ENCODE data around the gene AURKA.

The AURKA gene

DNA sequence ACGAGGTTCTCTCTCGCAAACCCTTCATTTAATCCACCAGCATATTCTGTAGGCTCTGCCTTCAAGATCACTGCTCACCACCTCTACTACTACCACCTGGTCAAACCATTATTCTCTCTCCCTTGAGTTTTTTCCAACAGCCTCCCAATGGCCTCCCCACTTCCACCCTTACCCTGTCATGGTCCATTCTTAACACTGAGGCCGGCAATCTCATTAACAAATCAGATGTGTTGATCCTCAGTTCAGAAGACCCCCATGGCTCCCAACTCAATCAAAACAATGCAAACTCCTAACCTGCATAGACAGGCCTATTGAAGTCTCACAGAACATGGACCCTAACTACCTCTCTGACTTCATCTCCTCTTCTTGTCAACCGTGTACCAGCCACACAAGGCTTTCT lies 2.2 kb downstream of the AURKA start:
- Histone ChIP-seq H3K9me2 (replicated peaks; ENCODE audit: insufficient read depth, low read length) (no peaks in the 10 kb centered on the region), H3K79me2 (ENCODE audit: low read length) (peaks cover 84% of the 10 kb centered on the region), H3F3A (ENCODE audit: insufficient read depth, low read length) (no peaks in the 10 kb centered on the region), H3K36me3 (replicated peaks; ENCODE audit: insufficient read depth, low read length) (0 out of 2 replicates have a peak, but pooled peaks cover 7% of the 10 kb centered on the region), H2AFZ (ENCODE audit: low read length) (no peak overlapping the region), H3K9ac (ENCODE audit: low read length) (no peak overlapping the region), H3K9me3 (replicated peaks; ENCODE audit: insufficient read depth, low read length) (no peaks in the 10 kb centered on the region), H3K4me3 (ENCODE audit: low read length) (no peak overlapping the region), H3K4me2 (ENCODE audit: low read depth, low read length) (no peak overlapping the region), H3K27me3 (replicated peaks; ENCODE audit: insufficient read depth, low read length) (no peaks in the 10 kb centered on the region), H4K20me1 (ENCODE audit: insufficient read depth, low read length) (no peaks in the 10 kb centered on the region), H3K27ac (ENCODE audit: low read length) (no peak overlapping the region), H3K4me1 (ENCODE audit: low read length) (peaks cover 8% of the 10 kb centered on the region)
- no peak for DNase-seq
- TF ChIP-seq, protein P1, sequence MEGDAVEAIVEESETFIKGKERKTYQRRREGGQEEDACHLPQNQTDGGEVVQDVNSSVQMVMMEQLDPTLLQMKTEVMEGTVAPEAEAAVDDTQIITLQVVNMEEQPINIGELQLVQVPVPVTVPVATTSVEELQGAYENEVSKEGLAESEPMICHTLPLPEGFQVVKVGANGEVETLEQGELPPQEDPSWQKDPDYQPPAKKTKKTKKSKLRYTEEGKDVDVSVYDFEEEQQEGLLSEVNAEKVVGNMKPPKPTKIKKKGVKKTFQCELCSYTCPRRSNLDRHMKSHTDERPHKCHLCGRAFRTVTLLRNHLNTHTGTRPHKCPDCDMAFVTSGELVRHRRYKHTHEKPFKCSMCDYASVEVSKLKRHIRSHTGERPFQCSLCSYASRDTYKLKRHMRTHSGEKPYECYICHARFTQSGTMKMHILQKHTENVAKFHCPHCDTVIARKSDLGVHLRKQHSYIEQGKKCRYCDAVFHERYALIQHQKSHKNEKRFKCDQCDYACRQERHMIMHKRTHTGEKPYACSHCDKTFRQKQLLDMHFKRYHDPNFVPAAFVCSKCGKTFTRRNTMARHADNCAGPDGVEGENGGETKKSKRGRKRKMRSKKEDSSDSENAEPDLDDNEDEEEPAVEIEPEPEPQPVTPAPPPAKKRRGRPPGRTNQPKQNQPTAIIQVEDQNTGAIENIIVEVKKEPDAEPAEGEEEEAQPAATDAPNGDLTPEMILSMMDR (IDR thresholded peaks at IDR 0.05; ENCODE audit: low read length) = no peak
- TF ChIP-seq EZH2 (optimal IDR thresholded peaks at IDR 0.05; ENCODE audit: low read depth, low read length) (no peak), EZH2phosphoT487 (IDR thresholded peaks at IDR 0.05; ENCODE audit: low read length) (no peak)

GRCh38 chr20:56388882-56389281 lies 3.1 kb downstream of the AURKA start:
- H2AFZ ChIP-seq (ENCODE audit: low read length) = no peak overlapping the region
- no peak for DNase-seq
- H3K27ac ChIP-seq (ENCODE audit: low read length) = no peak overlapping the region
- H3K36me3 ChIP-seq (replicated peaks; ENCODE audit: insufficient read depth, low read length) = peaks cover 11% of the 10 kb centered on the region; the same call in 1 of the 2 replicates
- H3K9me3 ChIP-seq (replicated peaks; ENCODE audit: insufficient read depth, low read length) = no peaks in the 10 kb centered on the region
- no peak overlapping the region for H3K9ac ChIP-seq (ENCODE audit: low read length)
- peaks cover 81% of the 10 kb centered on the region for H3K79me2 ChIP-seq (ENCODE audit: low read length)
- no peak overlapping the region for H3K4me3 ChIP-seq (ENCODE audit: low read length)
- H3K4me2 ChIP-seq (ENCODE audit: low read depth, low read length) = no peak overlapping the region
- H3K4me1 ChIP-seq (ENCODE audit: low read length) = peaks cover 8% of the 10 kb centered on the region
- no peaks in the 10 kb centered on the region for H3F3A ChIP-seq (ENCODE audit: insufficient read depth, low read length)
- H3K9me2 ChIP-seq (replicated peaks; ENCODE audit: insufficient read depth, low read length) = no peaks in the 10 kb centered on the region
- no peaks in the 10 kb centered on the region for H4K20me1 ChIP-seq (ENCODE audit: insufficient read depth, low read length)
- TF ChIP-seq, protein P1 (IDR thresholded peaks at IDR 0.05; ENCODE audit: low read length) = no peak
- TF ChIP-seq EZH2phosphoT487 (IDR thresholded peaks at IDR 0.05; ENCODE audit: low read length) (no peak), EZH2 (optimal IDR thresholded peaks at IDR 0.05; ENCODE audit: low read depth, low read length) (no peak)
- no peaks in the 10 kb centered on the region for H3K27me3 ChIP-seq (replicated peaks; ENCODE audit: insufficient read depth, low read length)

- Histone ChIP-seq H3K4me2 (ENCODE audit: low read depth, low read length) (no peak overlapping the region), H3K27ac (ENCODE audit: low read length) (no peak overlapping the region), H3K4me3 (ENCODE audit: low read length) (no peak overlapping the region), H3K9me2 (replicated peaks; ENCODE audit: insufficient read depth, low read length) (no peaks in the 10 kb centered on the region), H3K36me3 (replicated peaks; ENCODE audit: insufficient read depth, low read length) (peaks cover 12% of the 10 kb centered on the region; the same call in 1 of the 2 replicates), H3K9ac (ENCODE audit: low read length) (no peak overlapping the region), H3K27me3 (replicated peaks; ENCODE audit: insufficient read depth, low read length) (no peaks in the 10 kb centered on the region), H3K79me2 (ENCODE audit: low read length) (peaks cover 80% of the 10 kb centered on the region), H3F3A (ENCODE audit: insufficient read depth, low read length) (no peaks in the 10 kb centered on the region), H2AFZ (ENCODE audit: low read length) (no peak overlapping the region), H3K4me1 (ENCODE audit: low read length) (no peaks in the 10 kb centered on the region), H3K9me3 (replicated peaks; ENCODE audit: insufficient read depth, low read length) (no peaks in the 10 kb centered on the region), H4K20me1 (ENCODE audit: insufficient read depth, low read length) (no peaks in the 10 kb centered on the region)
- TF ChIP-seq EZH2phosphoT487 (IDR thresholded peaks at IDR 0.05; ENCODE audit: low read length) (no peak), EZH2 (optimal IDR thresholded peaks at IDR 0.05; ENCODE audit: low read depth, low read length) (no peak)
- TF ChIP-seq, protein P1 (IDR thresholded peaks at IDR 0.05; ENCODE audit: low read length) = no peak
- DNase-seq = no peak
Measured at GRCh38 chr20:56386219-56386618, 5.8 kb downstream of the AURKA start.

All from MM.1S (cell line).